HG03354 (cell line): Measurements from ENCODE around the gene MYL6.
A peak's percentile ranks its signal among the peaks of the same experiment; 100 is the strongest.

Experiments
- ATAC-seq: cut with Tn5 transposase; IDR thresholded peaks from one replicate; pipeline ENCODE4 v1.9.1; 2021; ENCODE audit warnings: mild to moderate bottlenecking; ENCODE audit not compliant: unreplicated experiment, poor library complexity, severe bottlenecking

The MYL6 gene

DNA sequence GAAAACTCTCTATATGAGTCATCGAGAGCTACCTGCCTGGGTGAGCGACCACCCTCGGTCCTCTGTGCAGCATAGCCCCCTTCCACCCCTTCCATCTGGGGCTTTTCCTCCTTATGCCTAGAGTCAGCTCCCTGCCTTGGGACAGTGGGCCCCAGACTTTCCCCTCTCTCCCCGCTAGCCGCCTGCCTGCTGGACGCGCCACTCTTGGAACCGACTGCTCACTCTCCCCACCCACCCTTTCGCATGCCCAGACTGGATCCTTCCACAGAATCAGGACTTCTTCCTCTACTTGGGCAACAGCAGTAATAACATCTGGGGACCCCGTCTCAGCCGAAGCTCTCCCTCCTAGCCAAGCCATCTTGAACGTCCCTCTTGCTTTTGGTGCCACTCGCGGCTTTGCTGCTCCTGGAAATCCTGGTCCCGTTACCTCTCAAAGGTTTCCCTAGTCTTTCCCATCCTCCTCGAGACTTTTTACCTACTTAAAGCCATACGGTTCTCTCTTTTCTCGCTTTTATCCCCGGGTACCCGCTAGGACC, 29.4 kb upstream of the MYL6 start:
- ATAC-seq, result no peak

GRCh38 chr12:56129206-56129941, 28.8 kb upstream of the MYL6 start:
- peak; percentile 27 for ATAC-seq

DNA sequence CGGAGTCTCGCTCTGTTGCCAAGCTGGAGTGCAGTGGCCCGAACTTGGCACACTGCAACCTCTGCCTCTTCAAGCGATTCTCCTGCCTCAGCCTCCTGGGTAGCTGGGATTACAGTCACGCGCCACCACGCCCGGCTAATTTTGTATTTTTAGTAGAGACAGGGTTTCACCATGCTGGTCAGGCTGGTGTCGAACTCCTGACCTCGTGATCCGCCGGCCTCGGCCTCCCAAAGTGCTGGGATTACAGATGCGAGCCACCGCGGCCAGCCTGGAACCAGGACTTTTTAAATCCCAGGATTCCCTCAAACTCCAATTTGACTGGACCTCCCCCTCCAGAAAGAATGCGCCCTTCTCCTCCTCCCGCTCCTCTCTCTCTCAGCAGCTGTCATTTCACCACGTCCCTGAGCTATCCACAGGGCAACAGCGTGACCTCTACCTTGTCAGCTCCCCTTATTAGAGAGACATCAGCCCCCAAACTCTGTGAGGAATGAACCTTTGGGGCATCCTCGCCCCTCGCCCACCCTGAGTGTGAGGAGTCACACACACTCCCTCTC, 28.1 kb upstream of the MYL6 start:
- ATAC-seq, result no peak

DNA sequence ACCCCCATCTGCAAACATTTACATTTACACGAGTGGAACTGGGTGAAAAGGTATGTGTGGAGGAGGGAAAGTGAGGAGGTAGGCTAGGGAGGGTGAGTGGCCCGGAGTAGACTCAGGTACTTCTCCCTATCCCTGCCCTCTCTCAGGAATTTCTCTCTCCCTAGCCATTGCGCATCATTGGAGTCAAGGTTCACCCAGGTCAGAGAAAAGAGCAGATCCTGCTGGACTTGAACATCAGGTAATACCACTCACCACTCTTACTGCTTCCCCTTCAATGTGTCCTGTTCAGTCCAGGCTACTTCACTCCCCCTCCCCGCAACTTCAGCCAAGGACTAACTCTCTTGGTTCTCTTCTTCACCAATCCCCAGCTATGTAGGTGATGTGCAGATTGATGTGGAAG, 27.3 kb upstream of the MYL6 start:
- no peak for ATAC-seq

GRCh38 chr12:56134897-56135296, 23.3 kb upstream of the MYL6 start:
- ATAC-seq, result no peak

GRCh38 chr12:56137853-56138571, 20.1 kb upstream of the MYL6 start:
- no peak for ATAC-seq

GRCh38 chr12:56141946-56142784, 16.0 kb upstream of the MYL6 start:
- ATAC-seq, result no peak

DNA sequence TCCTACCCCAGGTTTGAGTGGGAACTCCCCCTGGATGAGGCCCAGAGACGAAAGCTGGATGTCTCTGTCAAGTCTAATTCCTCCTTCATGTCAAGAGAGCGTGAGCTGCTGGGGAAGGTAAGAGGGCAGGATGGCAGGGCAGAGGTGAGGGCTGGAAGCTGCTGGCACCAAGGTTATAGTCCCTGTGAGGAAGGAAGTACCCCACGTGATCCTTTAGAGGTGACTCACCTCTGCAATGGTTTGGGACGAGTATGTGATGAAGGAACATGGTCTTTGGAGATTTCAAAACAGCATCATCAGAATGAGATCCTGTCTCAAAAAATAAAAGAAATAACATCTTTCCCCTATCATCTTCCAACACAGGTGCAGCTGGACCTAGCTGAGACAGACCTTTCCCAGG, 14.9 kb upstream of the MYL6 start:
- ATAC-seq, result no peak

GRCh38 chr12:56143870-56144269, 14.3 kb upstream of the MYL6 start:
- no peak for ATAC-seq

- ATAC-seq, result no peak
Measured at GRCh38 chr12:56145217-56145616, 12.9 kb upstream of the MYL6 start.

- no peak for ATAC-seq
Measured at GRCh38 chr12:56146492-56147460, 11.4 kb upstream of the MYL6 start.

GRCh38 chr12:56150563-56150962, 7.6 kb upstream of the MYL6 start:
- ATAC-seq, result no peak

- ATAC-seq, result peak; percentile 64
Measured at GRCh38 chr12:56151672-56152131, 6.5 kb upstream of the MYL6 start.

DNA sequence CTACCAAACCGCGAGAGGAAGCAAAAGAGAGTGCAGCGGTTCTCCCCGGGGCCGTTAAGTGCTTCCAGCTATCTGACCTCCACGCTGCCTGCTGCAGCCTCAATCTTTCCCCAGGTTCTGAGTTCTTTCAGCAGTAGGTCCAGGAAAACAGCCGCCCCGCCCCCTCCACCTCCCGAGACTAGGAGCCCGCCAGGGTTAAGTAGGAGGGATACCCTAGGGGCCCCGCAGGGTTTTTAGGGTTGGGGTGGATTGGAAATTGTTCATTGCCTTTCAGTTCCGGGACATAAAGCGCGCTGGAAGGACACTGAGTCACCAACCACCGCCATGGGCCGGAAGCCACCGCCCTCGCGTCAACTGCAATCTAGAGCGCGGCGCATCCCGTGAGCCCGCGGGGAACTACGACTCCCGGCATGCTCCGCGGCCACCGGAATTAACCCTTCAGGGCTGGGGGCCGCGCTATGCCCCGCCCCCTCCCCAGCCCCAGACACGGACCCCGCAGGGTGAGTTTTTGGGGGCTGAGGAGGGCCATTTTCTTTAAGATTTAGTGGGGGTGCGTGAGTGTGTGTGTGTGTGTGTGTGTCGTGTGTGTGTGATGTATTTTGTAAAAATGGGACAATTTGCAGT, 5.9 kb upstream of the MYL6 start, which contains the start of gene MYL6B:
TSS of gene MYL6B (plus strand) at position 456 of the 624 bp plus-strand sequence. CDS start 1,332 bp downstream, outside the sequence.
- peak; percentile 83 for ATAC-seq

DNA sequence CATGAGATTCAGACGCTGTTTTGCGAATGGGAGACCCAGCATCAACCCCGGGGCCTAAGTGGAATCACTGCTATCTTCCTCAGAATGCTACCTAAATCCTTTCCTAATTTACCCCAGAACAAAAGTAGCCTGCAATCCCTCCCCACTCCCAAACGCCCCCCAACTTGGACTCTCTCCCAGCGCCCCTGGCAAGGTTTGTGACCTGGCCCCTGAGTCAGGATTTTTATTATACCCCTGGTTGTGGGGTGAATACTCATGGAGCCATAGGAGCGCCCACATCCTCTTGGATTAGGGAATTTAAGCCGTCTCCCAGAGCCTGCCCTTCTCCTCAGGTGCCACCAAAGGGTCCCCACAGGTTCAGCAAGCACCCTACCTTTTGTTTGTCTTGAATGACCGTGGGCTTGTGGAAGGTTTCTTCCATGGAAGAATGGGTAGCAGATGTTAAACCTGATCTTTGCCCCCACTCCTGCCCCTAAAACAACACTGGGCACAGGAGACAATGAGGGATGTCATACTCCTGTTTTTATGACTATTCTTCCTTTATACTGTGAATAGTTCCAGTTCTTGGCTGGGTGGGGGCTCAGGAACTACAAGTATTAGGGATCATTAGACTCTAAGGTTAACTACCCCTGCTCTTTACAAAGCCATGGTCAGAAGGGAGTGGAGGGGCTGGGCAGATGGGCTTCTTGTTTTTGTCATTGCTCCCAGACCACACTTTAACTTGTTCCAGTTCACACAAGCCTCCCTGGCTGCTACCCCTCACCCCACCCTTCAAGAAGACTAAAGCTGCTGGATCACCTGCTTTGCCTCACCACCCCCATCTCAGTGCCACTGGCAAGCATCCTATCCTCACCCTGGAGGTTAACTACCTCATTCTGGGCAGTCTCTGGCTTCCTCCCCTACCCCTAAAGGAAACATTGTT, 5.1 kb upstream of the MYL6 start:
- ATAC-seq, result no peak

DNA sequence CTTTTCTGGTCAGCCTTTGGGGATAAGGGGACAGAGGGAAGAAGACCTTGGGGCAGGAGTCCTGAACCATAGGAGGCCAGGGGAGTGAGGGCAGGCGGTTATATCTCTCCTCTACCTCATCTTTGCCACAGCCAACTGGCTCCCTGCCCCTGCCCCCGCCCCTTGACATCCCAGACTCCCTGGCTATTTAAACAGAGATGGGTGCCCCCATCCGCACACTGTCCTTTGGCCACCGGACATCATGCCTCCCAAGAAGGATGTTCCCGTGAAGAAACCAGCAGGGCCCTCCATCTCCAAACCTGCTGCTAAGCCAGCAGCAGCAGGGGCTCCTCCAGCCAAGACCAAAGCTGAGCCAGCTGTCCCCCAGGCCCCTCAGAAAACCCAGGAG, 4.5 kb upstream of the MYL6 start:
- ATAC-seq, result no peak

DNA sequence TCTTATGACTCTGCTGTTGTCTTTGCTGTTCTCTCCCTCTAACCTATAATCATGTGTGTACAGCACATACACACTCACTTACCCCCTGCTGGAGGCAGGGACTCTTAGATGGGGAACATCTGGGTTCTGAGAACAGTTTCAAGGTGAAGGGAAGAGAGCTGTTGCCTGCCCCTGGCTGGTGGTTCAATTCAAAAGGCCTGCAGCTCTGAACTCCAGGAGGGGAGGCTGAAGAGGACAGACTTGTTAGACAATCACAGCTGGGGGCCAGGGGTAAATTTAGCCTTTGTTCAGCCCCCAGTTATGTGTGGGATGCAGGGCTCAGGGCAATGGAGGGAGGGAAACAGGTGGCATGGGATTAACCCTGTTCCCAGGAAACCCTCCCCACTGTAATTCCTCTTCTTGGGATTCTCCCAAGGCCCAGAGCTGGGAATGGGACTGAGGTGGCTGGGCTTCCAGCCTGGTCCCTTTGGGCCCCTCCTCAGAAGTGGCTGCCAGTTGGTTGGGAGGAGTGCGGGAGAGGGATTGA, 3.9 kb upstream of the MYL6 start:
- no peak for ATAC-seq
